HepG2 (cell line): ENCODE data around the gene KLK7. TPM values are rescaled to one million over a fixed set of nuclear protein-coding genes. Genes with fewer than 3 reads are reported as not detected.

ENCODE experiments used
- ATAC-seq: fragments of 200-7000 bp; cut with Tn5 transposase; 3 replicates; pipeline ENCODE4 v1.9.1; 2020; ENCODE audit warnings: mild to moderate bottlenecking, moderate library complexity
- BruUV-seq: library from RNA; stranded (reverse); fragments of 400-500 nt; replicated peaks from 2 replicates; lab custom pipeline; 2021; lab: Mats Ljungman, UMichigan
- CTCF ChIA-PET: fragments of 300-600 bp; formaldehyde crosslinking; extraction: SDS; loops from one replicate; lab custom pipeline; 2021; ENCODE audit warnings: low total read pairs, inconsistent platforms, low intra/inter-chr PET ratio; lab: Yijun Ruan, JAX
- POLR2A ChIA-PET: fragments of 350-600 bp; sonication (Branson Sonifier 250); formaldehyde crosslinking; loops from one replicate; lab custom pipeline; 2020; ENCODE audit warnings: antibody characterized with exemption, inconsistent platforms; lab: Yijun Ruan, JAX
- DNase-seq: peaks from one replicate; pipeline ENCODE4 v3.0.0-alpha.2; 2015; ENCODE audit warnings: low spot score
- FAIRE-seq: peaks from 3 replicates; lab custom pipeline; 2011; peaks lifted over from hg19 to GRCh38; lab: Jason Lieb, UNC
- H2AFZ ChIP-seq: one replicate; pipeline ENCODE4 v1.6.1; 2011; ENCODE audit warnings: low read length, inconsistent platforms
- H3K27ac ChIP-seq: fragments of 300-600 bp; 3 replicates; pipeline ENCODE4 v1.8.0; 2011; ENCODE audit warnings: mixed run types, mild to moderate bottlenecking, mixed read lengths, low read length, inconsistent platforms; ENCODE audit not compliant: insufficient read depth; ENCODE audit errors: extremely low read length
- H3K27me3 ChIP-seq, 2 experiments: fragments of 200-600 bp in 1 of 2; 2 replicates in 1 of 2; 3 replicates in 1 of 2; pipeline versions ENCODE4 v1.6.0 to v1.8.0; 2011; ENCODE audit warnings: low read length in 2 of 2, mild to moderate bottlenecking in 2 of 2, moderate library complexity in 2 of 2, inconsistent platforms in 1 of 2; ENCODE audit not compliant: insufficient read depth in 2 of 2, control insufficient read depth in 1 of 2
- H3K36me3 ChIP-seq, 2 experiments: fragments of 200-600 bp in 1 of 2; replicated peaks in 1 of 2; 2 replicates in 1 of 2; 3 replicates in 1 of 2; pipeline versions ENCODE4 v1.5.1 to v1.8.0; 2011; ENCODE audit warnings: low read length in 2 of 2, inconsistent platforms in 1 of 2; ENCODE audit not compliant: insufficient read depth in 2 of 2, control insufficient read depth in 1 of 2
- H3K4me1 ChIP-seq: 2 replicates; pipeline ENCODE4 v1.5.1; 2012; ENCODE audit warnings: low read length, inconsistent platforms; ENCODE audit not compliant: insufficient read depth
- H3K4me2 ChIP-seq: 2 replicates; pipeline ENCODE4 v1.6.0; 2011; ENCODE audit warnings: low read depth, low read length, inconsistent platforms
- H3K4me3 ChIP-seq, 3 experiments: fragments of 200-600 bp in 1 of 3; sonication (generic), shearing (Covaris generic) in 1 of 3; replicated peaks in 1 of 3; 2 replicates each; pipeline ENCODE4 v1.5.1; 2011 to 2016; ENCODE audit warnings: low read length in 3 of 3, inconsistent platforms in 2 of 3, low read depth in 2 of 3, mild to moderate bottlenecking in 2 of 3, control low read depth in 1 of 3, mixed read lengths in 1 of 3; ENCODE audit not compliant: insufficient read depth in 1 of 3
- H3K79me2 ChIP-seq: one replicate; pipeline ENCODE4 v1.6.1; 2011; ENCODE audit warnings: low read length, inconsistent platforms; ENCODE audit not compliant: insufficient read depth
- H3K9ac ChIP-seq: 2 replicates; pipeline ENCODE4 v1.6.0; 2011; ENCODE audit warnings: mild to moderate bottlenecking, low read depth, low read length, inconsistent platforms; ENCODE audit not compliant: insufficient read depth
- H3K9me3 ChIP-seq: 2 replicates; pipeline ENCODE4 v1.5.1; 2012; ENCODE audit warnings: mild to moderate bottlenecking, low read length
- H4K20me1 ChIP-seq: 2 replicates; pipeline ENCODE4 v1.6.0; 2011; ENCODE audit warnings: inconsistent platforms, mild to moderate bottlenecking, low read length, moderate library complexity; ENCODE audit not compliant: insufficient read depth
- BCL6 ChIP-seq: IDR thresholded peaks from 2 replicates; pipeline ENCODE4 v1.6.1; 2016; ENCODE audit warnings: missing genetic modification reagents, missing compliant biosample characterization
- MAZ ChIP-seq, 2 experiments: sonication (generic) in 1 of 2; formaldehyde crosslinking in 1 of 2; IDR thresholded peaks; 2 replicates each; pipeline versions ENCODE4 v1.5.0 to v1.6.1; 2012 to 2020; ENCODE audit warnings: low read depth in 2 of 2, mild to moderate bottlenecking in 2 of 2, borderline replicate concordance in 1 of 2, improper control_type of control experiment in 1 of 2, low read length in 1 of 2, missing genetic modification reagents in 1 of 2, moderate library complexity in 1 of 2
- WGBS: methylation state at CpG from one replicate; pipeline ENCODE4 v1.1.6; 2017; ENCODE audit warnings: low lambda C conversion rate; 5-methylcytosine and 5-hydroxymethylcytosine counted together
- in situ Hi-C: cut with HindIII; loops from 2 replicates; pipeline ENCODE4 v1.10.0; 2017; ENCODE audit warnings: low pct_unique_long_range_greater_than_20kb; ENCODE audit not compliant: extremely low pct_ligation_motif_present
- intact Hi-C: fragments of 100-400 bp; cut with micrococcal nuclease; formaldehyde crosslinking; loops from one replicate; pipeline ENCODE4 v1.10.0; 2022; ENCODE audit not compliant: unreplicated experiment
- polyA plus RNA-seq, 8 experiments: library from polyadenylated mRNA; depleted of rRNA in 3 of 8; stranded (reverse) in 7 of 8; unstranded in 1 of 8; fragments of >200 nt; fragmentation: Illumina TruSeq in 4 of 8; extraction: Trizol in 4 of 8; gene quantifications; 2 replicates each; pipeline versions ENCODE4 v1.2.1 to v1.2.3, GENCODE V29; 2011 to 2016; ENCODE audit warnings: low read depth in 4 of 8, missing spikeins in 1 of 8, mixed read lengths in 1 of 8; ENCODE audit not compliant: insufficient read depth in 1 of 8
- total RNA-seq, 5 experiments: library from RNA; depleted of rRNA; stranded (reverse); fragments of >200 nt; fragmentation: Illumina TruSeq; extraction: Trizol; gene quantifications; 2 replicates each; pipeline ENCODE4 v1.2.3, GENCODE V29; 2016; ENCODE audit warnings: low read depth in 1 of 5

Gene KLK7
- total and polyA plus RNA-seq, 2 of the 13 experiments (the other 11 are each of a cell fraction or from before 2014, with no cell fraction given) = not detected

- DNase-seq (no peak), FAIRE-seq (no peak)
- BruUV-seq = no TSS peak
- intact Hi-C loops = no loop called here
- H3K4me1 ChIP-seq = no peaks in the 10 kb centered on the region
- H4K20me1 ChIP-seq = no peaks in the 10 kb centered on the region
- in situ Hi-C loops = loop anchor here (25.0 kb wide), 1 partner anchor 158 kb away; the partner anchor contains the start of gene KLK14
- no peak overlapping the region for H3K27ac ChIP-seq
- TF ChIP-seq BCL6 (no peak), MAZ (IDR thresholded peaks at IDR 0.05; ENCODE audit: borderline replicate concordance, low read depth, low read length) (no peak), MAZ (CRISPR knock-in tag; IDR thresholded peaks at IDR 0.05; ENCODE audit: low read depth) (no peak)
- TF ChIP-seq, all 625 proteins: peak for 0
- no peak for ATAC-seq
- 45% methylated on average over 3 of the region's 5 CpGs for WGBS
- Histone ChIP-seq H3K4me2 (no peak overlapping the region), H3K79me2 (no peaks in the 10 kb centered on the region), H3K9ac (no peak overlapping the region), H3K36me3 (no peaks in the 10 kb centered on the region), H2AFZ (no peak overlapping the region), H3K9me3 (no peaks in the 10 kb centered on the region), H3K27me3 (no peaks in the 10 kb centered on the region; a peak in 1 of 5 replicates), H3K4me3 (no peak overlapping the region)
- ChIA-PET CTCF (interaction anchor here (0.8 kb wide), 1 partner anchor 88 kb away, joined by 3 read pairs; no protein-coding TSS in a partner anchor), POLR2A (no interaction called here)
These were observed 54.9 kb downstream of the KLK7 start for GRCh38 chr19:50928831-50929230.

Other genes starting within 250 kb of the KLK7 start
- not detected in 2 replicates for gene GPR32, start 213.5 kb downstream of the KLK7 start, total RNA-seq (2016; rRNA removed; fragmentation: Illumina TruSeq; extraction: Trizol)
- not detected in 2 replicates for gene GPR32, start 213.5 kb downstream of the KLK7 start, polyA plus RNA-seq (2011; rRNA removed)
- gene ACP4, start 193.5 kb downstream of the KLK7 start, total RNA-seq (2016; rRNA removed; fragmentation: Illumina TruSeq; extraction: Trizol) = not detected in 2 replicates
- gene ACP4, start 193.5 kb downstream of the KLK7 start, polyA plus RNA-seq (2011; rRNA removed) = 0.08 TPM in 1 of 2 replicates, not detected in the other
- not detected in 2 replicates for gene KLK1, start 160.1 kb downstream of the KLK7 start, total RNA-seq (2016; rRNA removed; fragmentation: Illumina TruSeq; extraction: Trizol)
- gene KLK1, start 160.1 kb downstream of the KLK7 start, polyA plus RNA-seq (2011; rRNA removed) = not detected in 2 replicates
- gene KLK15, start 150.3 kb downstream of the KLK7 start, total RNA-seq (2016; rRNA removed; fragmentation: Illumina TruSeq; extraction: Trizol) = not detected in 2 replicates
- not detected in 2 replicates for gene KLK15, start 150.3 kb downstream of the KLK7 start, polyA plus RNA-seq (2011; rRNA removed)
- gene KLK3, start 129.0 kb downstream of the KLK7 start, total RNA-seq (2016; rRNA removed; fragmentation: Illumina TruSeq; extraction: Trizol) = not detected in 2 replicates
- not detected in 2 replicates for gene KLK3, start 129.0 kb downstream of the KLK7 start, polyA plus RNA-seq (2011; rRNA removed)
- not detected in 2 replicates for gene KLK2, start 110.5 kb downstream of the KLK7 start, total RNA-seq (2016; rRNA removed; fragmentation: Illumina TruSeq; extraction: Trizol)
- 0.11 TPM in 1 of 2 replicates, not detected in the other for gene KLK2, start 110.5 kb downstream of the KLK7 start, polyA plus RNA-seq (2011; rRNA removed)
- not detected in 2 replicates for gene KLK4, start 72.5 kb downstream of the KLK7 start, total RNA-seq (2016; rRNA removed; fragmentation: Illumina TruSeq; extraction: Trizol)
- gene KLK4, start 72.5 kb downstream of the KLK7 start, polyA plus RNA-seq (2011; rRNA removed) = not detected in 2 replicates
- gene KLK5, start 30.9 kb downstream of the KLK7 start, total RNA-seq (2016; rRNA removed; fragmentation: Illumina TruSeq; extraction: Trizol) = not detected in 2 replicates
- gene KLK5, start 30.9 kb downstream of the KLK7 start, polyA plus RNA-seq (2011; rRNA removed) = not detected in 2 replicates
- 0.15 TPM in 1 of 2 replicates, not detected in the other for gene KLK6, start 14.3 kb downstream of the KLK7 start, total RNA-seq (2016; rRNA removed; fragmentation: Illumina TruSeq; extraction: Trizol)
- 1.6 and 1.8 TPM in 2 replicates for gene KLK6, start 14.3 kb downstream of the KLK7 start, polyA plus RNA-seq (2011; rRNA removed)
- not detected in 2 replicates for gene KLK8, start 17.7 kb upstream of the KLK7 start, total RNA-seq (2016; rRNA removed; fragmentation: Illumina TruSeq; extraction: Trizol)
- gene KLK8, start 17.7 kb upstream of the KLK7 start, polyA plus RNA-seq (2011; rRNA removed) = not detected in 2 replicates
- not detected in 2 replicates for gene KLK10, start 35.8 kb upstream of the KLK7 start, total RNA-seq (2016; rRNA removed; fragmentation: Illumina TruSeq; extraction: Trizol)
- not detected in 2 replicates for gene KLK10, start 35.8 kb upstream of the KLK7 start, polyA plus RNA-seq (2011; rRNA removed)
- not detected in 2 replicates for gene KLK11, start 42.7 kb upstream of the KLK7 start, total RNA-seq (2016; rRNA removed; fragmentation: Illumina TruSeq; extraction: Trizol)
- gene KLK11, start 42.7 kb upstream of the KLK7 start, polyA plus RNA-seq (2011; rRNA removed) = not detected in 2 replicates
- not detected in 2 replicates for gene KLK12, start 51.1 kb upstream of the KLK7 start, total RNA-seq (2016; rRNA removed; fragmentation: Illumina TruSeq; extraction: Trizol)
- not detected in 2 replicates for gene KLK12, start 51.1 kb upstream of the KLK7 start, polyA plus RNA-seq (2011; rRNA removed)
- not detected in 2 replicates for gene KLK13, start 81.2 kb upstream of the KLK7 start, total RNA-seq (2016; rRNA removed; fragmentation: Illumina TruSeq; extraction: Trizol)
- gene KLK13, start 81.2 kb upstream of the KLK7 start, polyA plus RNA-seq (2011; rRNA removed) = 0.09 TPM in 1 of 2 replicates, not detected in the other
- not detected in 2 replicates for gene KLK14, start 99.0 kb upstream of the KLK7 start, total RNA-seq (2016; rRNA removed; fragmentation: Illumina TruSeq; extraction: Trizol)
- gene KLK14, start 99.0 kb upstream of the KLK7 start, polyA plus RNA-seq (2011; rRNA removed) = not detected in 2 replicates
- gene CTU1, start 124.5 kb upstream of the KLK7 start, total RNA-seq (2016; rRNA removed; fragmentation: Illumina TruSeq; extraction: Trizol) = 1.9 and 2.9 TPM in 2 replicates
- 1.9 and 2.5 TPM in 2 replicates for gene CTU1, start 124.5 kb upstream of the KLK7 start, polyA plus RNA-seq (2011; rRNA removed)
- not detected in 2 replicates for gene SIGLEC9, start 141.0 kb upstream of the KLK7 start, total RNA-seq (2016; rRNA removed; fragmentation: Illumina TruSeq; extraction: Trizol)
- not detected in 2 replicates for gene SIGLEC9, start 141.0 kb upstream of the KLK7 start, polyA plus RNA-seq (2011; rRNA removed)
- gene SIGLEC7, start 158.4 kb upstream of the KLK7 start, total RNA-seq (2016; rRNA removed; fragmentation: Illumina TruSeq; extraction: Trizol) = not detected in 2 replicates
- 0.17 TPM in 1 of 2 replicates, not detected in the other for gene SIGLEC7, start 158.4 kb upstream of the KLK7 start, polyA plus RNA-seq (2011; rRNA removed)
- gene CD33, start 241.2 kb upstream of the KLK7 start, total RNA-seq (2016; rRNA removed; fragmentation: Illumina TruSeq; extraction: Trizol) = 0.29 TPM in 1 of 2 replicates, not detected in the other
- 0.07 TPM in 1 of 2 replicates, not detected in the other for gene CD33, start 241.2 kb upstream of the KLK7 start, polyA plus RNA-seq (2011; rRNA removed)